GM21390 (cell line): ENCODE data around the gene DNAJC5.

Source experiments
- ATAC-seq: cut with Tn5 transposase; IDR thresholded peaks from one replicate; pipeline ENCODE4 v1.9.1; 2021; ENCODE audit not compliant: unreplicated experiment

The DNAJC5 gene

GRCh38 chr20:63883201-63883593 lies 11.7 kb upstream of the DNAJC5 start:
- no peak for ATAC-seq

- ATAC-seq: no peak
Observed at GRCh38 chr20:63884506-63885263, 10.2 kb upstream of the DNAJC5 start.

GRCh38 chr20:63885264-63886053 lies 9.5 kb upstream of the DNAJC5 start:
- no peak for ATAC-seq

GRCh38 chr20:63886054-63886419 lies 8.9 kb upstream of the DNAJC5 start:
- ATAC-seq: no peak

GRCh38 chr20:63886921-63887320 lies 8.0 kb upstream of the DNAJC5 start:
- ATAC-seq: no peak

- ATAC-seq: no peak
Observed at GRCh38 chr20:63889241-63890200, 5.4 kb upstream of the DNAJC5 start.

- no peak for ATAC-seq
Observed at GRCh38 chr20:63890201-63890576, 4.7 kb upstream of the DNAJC5 start.

- no peak for ATAC-seq
Observed at GRCh38 chr20:63890616-63891015, 4.3 kb upstream of the DNAJC5 start.

GRCh38 chr20:63891061-63892002 lies 3.6 kb upstream of the DNAJC5 start:
- ATAC-seq: no peak

GRCh38 chr20:63892402-63892801 lies 2.5 kb upstream of the DNAJC5 start:
- no peak for ATAC-seq

GRCh38 chr20:63893999-63894357 lies 948 bp upstream of the DNAJC5 start:
- ATAC-seq: no peak

GRCh38 chr20:63895202-63895951 lies 451 bp downstream of the DNAJC5 start:
- ATAC-seq: peak; percentile 7

- ATAC-seq: no peak
Observed at GRCh38 chr20:63895952-63896263, 982 bp downstream of the DNAJC5 start.

- ATAC-seq: no peak
Observed at GRCh38 chr20:63896264-63897105, 1.6 kb downstream of the DNAJC5 start.

GRCh38 chr20:63897978-63898561 lies 3.1 kb downstream of the DNAJC5 start:
- no peak for ATAC-seq

GRCh38 chr20:63898882-63899558 lies 4.1 kb downstream of the DNAJC5 start:
- no peak for ATAC-seq

- no peak for ATAC-seq
Observed at GRCh38 chr20:63900413-63900812, 5.5 kb downstream of the DNAJC5 start.
